ENCODE results near the gene EIF5B. TPM values are rescaled to one million over a fixed set of nuclear protein-coding genes. Genes with fewer than 3 reads are reported as not detected.

Gene EIF5B
- total and polyA plus RNA-seq, 2 of the 4 experiments (the other 2 are of a cell fraction): 19.7 to 21.8 TPM

- Histone ChIP-seq H2AK5ac (ENCODE audit: low read depth, low read length) (no peak overlapping the region), H3K79me1 (ENCODE audit: low read depth in 1 of 2, low read length in 2 of 2) (peaks cover 18 to 20% of the 10 kb centered on the region in 2 experiments), H3K9me3 (ENCODE audit: control insufficient read depth, insufficient read depth, low read length) (no peaks in the 10 kb centered on the region), H3K4me1 (ENCODE audit: control insufficient read depth, insufficient read depth, low read length) (no peaks in the 10 kb centered on the region), H4K91ac (ENCODE audit: insufficient read depth, low read depth, low read length) (no peak overlapping the region), H2AFZ (replicated peaks; ENCODE audit: low read length, poor library complexity) (no peak overlapping the region), H3K4me2 (ENCODE audit: low read depth, low read length) (no peak overlapping the region), H3K36me3 (ENCODE audit: control insufficient read depth, insufficient read depth, low read length) (peaks cover 30% of the 10 kb centered on the region), H4K5ac (ENCODE audit: low read depth, low read length) (no peak overlapping the region), H3K27ac (ENCODE audit: insufficient read depth, low read length) (no peak overlapping the region), H3K4me3 (ENCODE audit: insufficient read depth, low read depth, low read length) (no peak overlapping the region), H4K8ac (ENCODE audit: low read depth in 2 of 2, low read length in 2 of 2) (no peak overlapping the region), H3K4ac (ENCODE audit: low read depth, low read length) (no peak overlapping the region), H3K9me1 (ENCODE audit: insufficient read depth, low read length) (peaks cover 9% of the 10 kb centered on the region), H2BK15ac (ENCODE audit: low read depth, low read length) (no peak overlapping the region), H2AK9ac (replicated peaks; ENCODE audit: low read depth, low read length, poor library complexity) (no peak overlapping the region), H2BK20ac (ENCODE audit: low read depth, low read length) (no peak overlapping the region), H3K14ac (replicated peaks; ENCODE audit: low read depth, low read length) (no peak overlapping the region), H3K23ac (ENCODE audit: low read depth, low read length) (no peak overlapping the region), H4K20me1 (ENCODE audit: insufficient read depth, low read length) (no peaks in the 10 kb centered on the region), H3K27me3 (ENCODE audit: control insufficient read depth, insufficient read depth, low read length) (no peaks in the 10 kb centered on the region), H3K56ac (ENCODE audit: extremely low read depth, insufficient read depth, low read length) (no peak overlapping the region), H2BK120ac (ENCODE audit: low read depth, low read length) (no peak overlapping the region), H2BK5ac (ENCODE audit: low read depth, low read length, poor library complexity, severe bottlenecking) (no peak overlapping the region), H3K9ac (ENCODE audit: low read depth, low read length) (no peak overlapping the region), H3K18ac (ENCODE audit: low read depth, low read length) (no peak overlapping the region)
- in situ Hi-C loops (cut with MboI; ENCODE audit: low sequenced_read_pairs) (no loop called here), dilution Hi-C loops (cut with HindIII; ENCODE audit: low sequenced_read_pairs, unreplicated experiment) (no loop called here), intact Hi-C loops (cut with micrococcal nuclease) (no loop called here)
- CTCF ChIA-PET: no interaction called here
- POLR2A ChIA-PET (ENCODE audit: unreplicated experiment): no interaction called here
- BruUV-seq (replicated peaks): no TSS peak
- ATAC-seq (ENCODE audit: low read depth): no peak
- TF ChIP-seq SMC3 (IDR thresholded peaks at IDR 0.05; ENCODE audit: low read depth, low read length) (no peak), CTCF (conservative IDR thresholded peaks at IDR 0.05; ENCODE audit: low read depth, low read length) (no peak), MXI1 (IDR thresholded peaks at IDR 0.05; ENCODE audit: borderline replicate concordance, low read depth, low read length) (no peak), NFE2L2 (IDR thresholded peaks at IDR 0.05; ENCODE audit: low read depth, low read length) (no peak), POLR2A (IDR thresholded peaks at IDR 0.05; ENCODE audit: low read depth, low read length) (no peak), MAZ (IDR thresholded peaks at IDR 0.05; ENCODE audit: borderline replicate concordance, low read depth, low read length) (no peak), FOS (IDR thresholded peaks at IDR 0.05; ENCODE audit: low read depth, low read length) (no peak), RAD21 (IDR thresholded peaks at IDR 0.05; ENCODE audit: low read length) (no peak), RFX5 (IDR thresholded peaks at IDR 0.05; ENCODE audit: low read depth, low read length) (no peak)
- WGBS, 2 experiments (ENCODE audit: extremely low coverage in 2 of 2, insufficient read length in 1 of 2): no CpG with 5 or more reads among the region's 2 CpGs
- no peak for DNase-seq
Measured at GRCh38 chr2:99388892-99389291, 51.7 kb downstream of the EIF5B start.
